Loucy (cell line): Measurements from ENCODE around the gene APOH.

ENCODE experiments used
- H2AFZ ChIP-seq: fragments of 200-600 bp; sonication (generic); 2 replicates; pipeline ENCODE4 v1.6.0; 2016; ENCODE audit warnings: antibody characterized with exemption, mild to moderate bottlenecking, low read length, moderate library complexity
- H3F3A ChIP-seq: fragments of 200-600 bp; 2 replicates; pipeline ENCODE4 v1.6.0; 2016; ENCODE audit warnings: antibody characterized with exemption, low read depth, mild to moderate bottlenecking
- H3K27me3 ChIP-seq: fragments of 200-600 bp; sonication (generic); 2 replicates; pipeline ENCODE4 v1.6.1; 2014; ENCODE audit warnings: low read length, mild to moderate bottlenecking; ENCODE audit not compliant: insufficient read depth, poor library complexity, severe bottlenecking
- H3K36me3 ChIP-seq: fragments of 200-600 bp; sonication (generic); 2 replicates; pipeline ENCODE4 v1.6.1; 2016; ENCODE audit warnings: low read length; ENCODE audit not compliant: insufficient read depth
- H3K4me1 ChIP-seq: fragments of 200-600 bp; sonication (generic); 2 replicates; pipeline ENCODE4 v1.5.1; 2014; ENCODE audit warnings: low read length, mild to moderate bottlenecking; ENCODE audit not compliant: insufficient read depth, poor library complexity, severe bottlenecking
- H3K4me2 ChIP-seq: fragments of 200-600 bp; sonication (generic); 2 replicates; pipeline ENCODE4 v1.6.0; 2014; ENCODE audit warnings: antibody characterized with exemption, low read length, low read depth, mild to moderate bottlenecking; ENCODE audit not compliant: poor library complexity, severe bottlenecking
- H3K4me3 ChIP-seq: fragments of 200-600 bp; sonication (generic); 2 replicates; pipeline ENCODE4 v1.5.1; 2014; ENCODE audit warnings: low read length, mild to moderate bottlenecking, mixed read lengths; ENCODE audit not compliant: poor library complexity, severe bottlenecking
- H3K79me2 ChIP-seq: fragments of 200-600 bp; sonication (generic); 2 replicates; pipeline ENCODE4 v1.6.1; 2014; ENCODE audit warnings: low read length; ENCODE audit not compliant: insufficient read depth
- H3K9ac ChIP-seq: fragments of 200-600 bp; sonication (generic); 2 replicates; pipeline ENCODE4 v1.6.0; 2014; ENCODE audit warnings: mild to moderate bottlenecking, low read depth, low read length, moderate library complexity; ENCODE audit not compliant: poor library complexity, severe bottlenecking
- H3K9me2 ChIP-seq: fragments of 200-600 bp; sonication (generic); replicated peaks from 2 replicates; pipeline ENCODE4 v1.6.1; 2016; ENCODE audit warnings: low read depth, low read length, mixed read lengths
- H3K9me3 ChIP-seq: fragments of 200-600 bp; sonication (generic); 2 replicates; pipeline ENCODE4 v1.6.1; 2014; ENCODE audit warnings: mild to moderate bottlenecking, antibody characterized with exemption, low read length, low read depth; ENCODE audit not compliant: insufficient read depth
- H4K20me1 ChIP-seq: fragments of 200-600 bp; sonication (generic); 2 replicates; pipeline ENCODE4 v1.6.0; 2014; ENCODE audit warnings: antibody characterized with exemption, low read length, mild to moderate bottlenecking; ENCODE audit not compliant: insufficient read depth, poor library complexity, severe bottlenecking
- CTCF ChIP-seq: fragments of 200-600 bp; sonication (generic); conservative IDR thresholded peaks from 2 replicates; pipeline ENCODE4 v1.5.1; 2014; ENCODE audit warnings: mild to moderate bottlenecking, antibody characterized with exemption, low read length
- EZH2phosphoT487 ChIP-seq: fragments of 200-600 bp; IDR thresholded peaks from 2 replicates; pipeline ENCODE4 v1.6.1; 2018; ENCODE audit warnings: antibody characterized with exemption, mild to moderate bottlenecking, moderate library complexity, borderline replicate concordance

Gene APOH

GRCh38 chr17:66172691-66173223, 56.5 kb downstream of the APOH start:
- no peak overlapping the region for H3K9ac ChIP-seq

GRCh38 chr17:66172144-66172543, 57.1 kb downstream of the APOH start:
- no peaks in the 10 kb centered on the region for H3F3A ChIP-seq
- H3K9ac ChIP-seq = no peak overlapping the region
- TF ChIP-seq CTCF = no peak
- TF ChIP-seq EZH2phosphoT487 = no peak
- no peak overlapping the region for H3K4me3 ChIP-seq
- no peak overlapping the region for H3K4me2 ChIP-seq
- H2AFZ ChIP-seq = no peak overlapping the region
- no peaks in the 10 kb centered on the region for H3K4me1 ChIP-seq
- H3K27me3 ChIP-seq = no peaks in the 10 kb centered on the region
- H3K9me2 ChIP-seq = no peaks in the 10 kb centered on the region
- no peaks in the 10 kb centered on the region for H3K9me3 ChIP-seq
- no peaks in the 10 kb centered on the region for H3K79me2 ChIP-seq
- H3K36me3 ChIP-seq = no peaks in the 10 kb centered on the region
- H4K20me1 ChIP-seq = no peaks in the 10 kb centered on the region

More at GRCh38 chr17:66172691-66173223, 56.5 kb downstream of the APOH start:
- Histone ChIP-seq H3K4me1 (no peaks in the 10 kb centered on the region), H3K9me3 (no peaks in the 10 kb centered on the region), H4K20me1 (no peaks in the 10 kb centered on the region), H3K79me2 (no peaks in the 10 kb centered on the region), H3K27me3 (no peaks in the 10 kb centered on the region), H3K36me3 (no peaks in the 10 kb centered on the region), H2AFZ (no peak overlapping the region), H3K9me2 (no peaks in the 10 kb centered on the region), H3K4me3 (no peak overlapping the region), H3K4me2 (no peak overlapping the region), H3F3A (no peaks in the 10 kb centered on the region)
- no peak for TF ChIP-seq CTCF
- no peak for TF ChIP-seq EZH2phosphoT487

GRCh38 chr17:66171692-66172091, 57.5 kb downstream of the APOH start:
- Histone ChIP-seq H3K4me3 (no peak overlapping the region), H3K36me3 (no peaks in the 10 kb centered on the region), H3K79me2 (no peaks in the 10 kb centered on the region), H3K4me1 (no peaks in the 10 kb centered on the region), H4K20me1 (no peaks in the 10 kb centered on the region), H3K9me3 (no peaks in the 10 kb centered on the region), H3K4me2 (no peak overlapping the region), H3F3A (no peaks in the 10 kb centered on the region), H3K9ac (no peak overlapping the region), H3K27me3 (no peaks in the 10 kb centered on the region), H3K9me2 (no peaks in the 10 kb centered on the region), H2AFZ (no peak overlapping the region)
- TF ChIP-seq CTCF (no peak), EZH2phosphoT487 (no peak)
